Measurements from ENCODE around the gene ITPRIPL2. TPM values are rescaled to one million over a fixed set of nuclear protein-coding genes. Genes with fewer than 3 reads are reported as not detected.

The ITPRIPL2 gene
- total RNA-seq, 2 donors from 2014 or later: 56.6 to 66.4 TPM

DNA sequence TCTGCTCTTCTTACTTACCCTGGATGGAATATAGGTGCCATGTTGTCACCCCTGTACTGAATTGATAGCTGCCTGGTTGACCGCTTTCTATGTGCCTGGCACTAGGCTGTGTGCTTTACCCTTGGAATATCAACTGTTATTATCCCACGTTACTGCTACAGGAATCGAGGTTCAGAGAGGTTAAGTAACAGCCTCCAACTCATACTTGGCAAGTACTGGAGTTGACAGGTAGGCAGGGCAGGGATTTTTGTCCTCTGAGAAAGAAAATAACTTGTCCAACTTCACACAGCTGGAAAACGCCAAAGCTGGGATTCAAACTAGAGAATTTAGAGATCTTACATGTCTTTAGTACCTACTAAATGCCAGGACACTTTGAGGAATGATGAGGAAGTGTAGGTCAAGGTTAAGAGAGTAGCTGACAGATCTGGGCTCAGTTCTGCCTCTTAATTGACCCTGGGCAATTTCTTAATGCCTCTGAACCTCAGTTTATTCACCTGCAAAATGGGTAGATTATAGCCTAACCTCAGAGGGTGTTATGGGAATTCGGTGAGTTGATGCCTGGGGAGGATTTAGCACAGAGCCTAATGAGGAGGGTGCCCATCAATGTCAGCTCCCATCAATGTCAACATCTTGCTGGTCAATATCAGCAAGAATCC is 25.8 kb downstream of the ITPRIPL2 start:
- no peak for DNase-seq (ENCODE audit: low spot score)
- intact Hi-C loops (cut with DNase I): loop anchor here (10.0 kb wide), 1 partner anchor 55 kb away; no protein-coding TSS in a partner anchor
- 64% methylated on average over 5 of the region's 5 CpGs for WGBS
- Histone ChIP-seq H3K9me3 (no peaks in the 10 kb centered on the region), H3K27ac (peak overlapping the region; percentile 50 to 55), H3K4me1 (replicated peaks) (peaks cover 24% of the 10 kb centered on the region), H3K36me3 (no peaks in the 10 kb centered on the region), H3K4me3 (no peak overlapping the region), H3K27me3 (replicated peaks; ENCODE audit: insufficient read depth) (no peaks in the 10 kb centered on the region)
- TF ChIP-seq POLR2AphosphoS5 (IDR thresholded peaks at IDR 0.05) (no peak), POLR2A (IDR thresholded peaks at IDR 0.05) (no peak)
- TF ChIP-seq, protein P1, sequence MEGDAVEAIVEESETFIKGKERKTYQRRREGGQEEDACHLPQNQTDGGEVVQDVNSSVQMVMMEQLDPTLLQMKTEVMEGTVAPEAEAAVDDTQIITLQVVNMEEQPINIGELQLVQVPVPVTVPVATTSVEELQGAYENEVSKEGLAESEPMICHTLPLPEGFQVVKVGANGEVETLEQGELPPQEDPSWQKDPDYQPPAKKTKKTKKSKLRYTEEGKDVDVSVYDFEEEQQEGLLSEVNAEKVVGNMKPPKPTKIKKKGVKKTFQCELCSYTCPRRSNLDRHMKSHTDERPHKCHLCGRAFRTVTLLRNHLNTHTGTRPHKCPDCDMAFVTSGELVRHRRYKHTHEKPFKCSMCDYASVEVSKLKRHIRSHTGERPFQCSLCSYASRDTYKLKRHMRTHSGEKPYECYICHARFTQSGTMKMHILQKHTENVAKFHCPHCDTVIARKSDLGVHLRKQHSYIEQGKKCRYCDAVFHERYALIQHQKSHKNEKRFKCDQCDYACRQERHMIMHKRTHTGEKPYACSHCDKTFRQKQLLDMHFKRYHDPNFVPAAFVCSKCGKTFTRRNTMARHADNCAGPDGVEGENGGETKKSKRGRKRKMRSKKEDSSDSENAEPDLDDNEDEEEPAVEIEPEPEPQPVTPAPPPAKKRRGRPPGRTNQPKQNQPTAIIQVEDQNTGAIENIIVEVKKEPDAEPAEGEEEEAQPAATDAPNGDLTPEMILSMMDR (IDR thresholded peaks at IDR 0.05): no peak

DNA sequence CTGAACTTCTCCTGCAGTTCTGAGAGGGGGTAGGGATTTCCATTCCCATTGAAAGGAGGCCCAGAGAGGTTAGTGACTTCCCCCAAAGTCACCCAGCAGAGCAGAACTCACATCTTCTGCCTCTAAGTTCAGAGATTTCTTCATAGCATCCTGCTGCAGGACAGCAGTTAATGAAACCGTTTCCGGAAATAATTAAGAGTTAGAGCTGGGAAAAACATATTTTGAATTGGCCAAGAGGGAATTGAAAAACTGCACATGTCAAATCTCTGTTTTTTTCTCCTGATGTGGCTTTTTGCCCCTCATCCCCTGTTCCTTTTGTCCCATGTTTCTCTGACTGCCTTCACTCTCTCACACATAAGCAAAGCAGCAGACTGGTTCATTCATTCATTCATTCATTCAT is 26.6 kb downstream of the ITPRIPL2 start:
- no peaks in the 10 kb centered on the region for H3K9me3 ChIP-seq
- TF ChIP-seq POLR2A (IDR thresholded peaks at IDR 0.05): no peak
- TF ChIP-seq, protein P1 (IDR thresholded peaks at IDR 0.05): no peak
- no peak for TF ChIP-seq POLR2AphosphoS5 (IDR thresholded peaks at IDR 0.05)
- peak overlapping the region in 1 of 2 donors; percentile 55 for H3K27ac ChIP-seq
- DNase-seq (ENCODE audit: low spot score): no peak
- intact Hi-C loops (cut with DNase I): no loop called here
- no peaks in the 10 kb centered on the region for H3K27me3 ChIP-seq (replicated peaks; ENCODE audit: insufficient read depth)
- H3K4me3 ChIP-seq: no peak overlapping the region
- H3K36me3 ChIP-seq: no peaks in the 10 kb centered on the region
- H3K4me1 ChIP-seq (replicated peaks): peaks cover 25% of the 10 kb centered on the region
- WGBS: 63% methylated on average over 2 of the region's 2 CpGs

DNA sequence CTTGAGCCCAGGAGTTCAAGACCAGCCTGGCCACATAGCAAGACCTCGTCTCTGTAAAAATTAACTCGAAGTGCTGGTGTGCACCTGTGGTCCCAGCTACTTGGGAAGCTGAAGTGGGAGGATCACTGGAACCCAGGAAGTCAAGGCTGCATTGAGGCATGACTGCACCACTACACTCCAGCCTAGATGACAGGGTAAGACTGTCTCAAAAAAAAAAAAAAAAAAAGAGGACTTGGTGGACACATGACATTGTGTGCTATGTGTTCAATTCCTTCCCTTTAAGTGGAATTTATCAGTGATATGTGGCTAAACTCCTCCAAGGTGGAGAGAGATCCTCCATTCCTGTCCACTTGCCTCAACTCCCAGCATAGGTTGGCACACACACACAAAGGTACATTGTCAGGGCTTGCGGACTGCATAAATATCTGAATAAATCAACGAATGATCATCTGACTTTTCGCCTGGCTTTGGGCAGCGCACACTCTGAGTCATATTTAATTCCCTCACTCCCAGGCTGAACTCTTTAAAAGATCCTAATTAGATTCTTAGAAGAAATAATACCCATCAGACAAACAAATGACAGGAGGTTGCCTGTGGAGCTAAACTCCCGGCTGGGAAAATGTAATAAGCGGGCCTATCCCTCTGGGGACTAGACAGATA is 29.3 kb downstream of the ITPRIPL2 start:
- intact Hi-C loops (cut with DNase I): no loop called here
- peak overlapping the region in 1 of 2 donors; percentile 26 for H3K27ac ChIP-seq
- no peak overlapping the region for H3K4me3 ChIP-seq
- 59% methylated on average over 8 of the region's 8 CpGs for WGBS
- peak; percentile 77 for DNase-seq (ENCODE audit: low spot score)
- H3K36me3 ChIP-seq: no peaks in the 10 kb centered on the region
- H3K9me3 ChIP-seq: no peaks in the 10 kb centered on the region
- H3K27me3 ChIP-seq (replicated peaks; ENCODE audit: insufficient read depth): no peaks in the 10 kb centered on the region
- TF ChIP-seq POLR2AphosphoS5 (IDR thresholded peaks at IDR 0.05) (peak; percentile 82), POLR2A (IDR thresholded peaks at IDR 0.05) (no peak)
- TF ChIP-seq, protein P1 (IDR thresholded peaks at IDR 0.05): no peak
- H3K4me1 ChIP-seq (replicated peaks): peaks cover 15% of the 10 kb centered on the region

DNA sequence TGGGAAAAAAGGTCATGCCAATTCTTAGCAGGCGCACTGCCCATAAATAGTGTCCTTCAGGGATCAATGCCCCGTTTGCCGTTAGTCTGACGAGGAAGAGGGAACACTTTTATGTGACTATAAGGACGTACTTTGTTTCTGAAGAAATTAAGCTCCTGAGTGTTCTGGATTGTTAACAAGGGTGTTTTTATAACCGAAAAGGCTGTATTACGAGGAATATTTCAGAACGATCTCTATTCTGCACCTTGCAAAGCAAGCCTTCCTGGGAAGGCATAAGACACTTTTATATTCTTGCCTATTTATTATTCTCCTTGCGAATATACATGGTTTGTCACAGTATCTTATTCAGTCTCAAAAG is 29.8 kb downstream of the ITPRIPL2 start:
- Histone ChIP-seq H3K9me3 (no peaks in the 10 kb centered on the region), H3K36me3 (no peaks in the 10 kb centered on the region), H3K27me3 (replicated peaks; ENCODE audit: insufficient read depth) (no peaks in the 10 kb centered on the region), H3K27ac (peak overlapping the region in 1 of 2 donors; percentile 26), H3K4me1 (replicated peaks) (peaks cover 15% of the 10 kb centered on the region), H3K4me3 (no peak overlapping the region)
- intact Hi-C loops (cut with DNase I): no loop called here
- WGBS: 49% methylated on average over 9 of the region's 9 CpGs
- DNase-seq (ENCODE audit: low spot score): no peak
- TF ChIP-seq POLR2A (IDR thresholded peaks at IDR 0.05) (no peak), POLR2AphosphoS5 (IDR thresholded peaks at IDR 0.05) (no peak)
- TF ChIP-seq, protein P1 (IDR thresholded peaks at IDR 0.05): no peak

DNA sequence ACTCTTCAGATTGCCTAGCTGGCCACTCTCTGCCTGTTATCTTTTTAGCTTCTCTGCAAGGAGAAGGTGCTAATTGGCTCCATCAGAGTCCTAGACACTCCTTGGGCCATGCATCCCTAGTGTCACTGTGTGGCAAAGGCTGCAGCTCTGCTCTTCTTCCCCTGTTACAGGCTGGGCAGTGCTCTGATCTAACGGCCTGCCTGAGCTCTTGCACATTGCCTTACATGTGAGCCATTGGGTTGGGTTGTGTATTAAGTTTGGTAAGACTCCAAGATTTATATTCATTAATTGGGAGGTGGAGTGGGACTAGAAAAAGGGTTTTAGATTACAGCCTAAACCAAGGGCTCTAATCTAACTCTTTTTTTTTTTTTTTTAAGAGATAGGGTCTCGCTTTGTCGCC is 31.2 kb downstream of the ITPRIPL2 start:
- intact Hi-C loops (cut with DNase I): no loop called here
- 79% methylated on average over 3 of the region's 3 CpGs for WGBS

More for the DNA sequence above, 31.2 kb downstream of the ITPRIPL2 start:
- H3K4me3 ChIP-seq: no peak overlapping the region
- DNase-seq (ENCODE audit: low spot score): no peak
- H3K9me3 ChIP-seq: no peaks in the 10 kb centered on the region
- no peak for TF ChIP-seq POLR2A (IDR thresholded peaks at IDR 0.05)
- no peak for TF ChIP-seq POLR2AphosphoS5 (IDR thresholded peaks at IDR 0.05)
- no peak overlapping the region for H3K27ac ChIP-seq
- H3K4me1 ChIP-seq (replicated peaks): peaks cover 15% of the 10 kb centered on the region
- no peaks in the 10 kb centered on the region for H3K27me3 ChIP-seq (replicated peaks; ENCODE audit: insufficient read depth)
- no peaks in the 10 kb centered on the region for H3K36me3 ChIP-seq

All from prostate gland (tissue), 2 donors.